ENCODE results near the gene CFAP119.

GRCh38 chr16:30722443-30722842 lies 39.4 kb downstream of the CFAP119 start:
- TF ChIP-seq CTCF (IDR thresholded peaks at IDR 0.05) (peak in 2 of 4 experiments; percentile 9 to 18), POLR2A (IDR thresholded peaks at IDR 0.05) (no peak), POLR2AphosphoS5 (IDR thresholded peaks at IDR 0.05) (no peak)

Data from prostate gland (tissue), 2 donors.